AG04450 (cell line): ENCODE results near the gene TMEM186. TPM values are rescaled to one million over a fixed set of nuclear protein-coding genes. Genes with fewer than 3 reads are reported as not detected.

Experiments
- CTCF ChIA-PET: fragments of 300-600, 350-600 bp; formaldehyde crosslinking; extraction: SDS; loops from one replicate; lab custom pipeline; 2022; ENCODE audit warnings: antibody characterized with exemption, inconsistent platforms; lab: Charles Lee
- POLR2A ChIA-PET: fragments of 350-600 bp; formaldehyde crosslinking; extraction: SDS; loops from one replicate; lab custom pipeline; 2021; ENCODE audit warnings: antibody characterized with exemption, inconsistent platforms; lab: Yijun Ruan, JAX
- DNase-seq: peaks from one replicate; pipeline ENCODE4 v3.0.0-alpha.2; 2011; ENCODE audit warnings: low read depth, low spot score
- H3K27ac ChIP-seq: one replicate; pipeline ENCODE4 v1.5.1; 2012; ENCODE audit warnings: low read depth, low read length, control low read depth
- H3K27me3 ChIP-seq: one replicate; pipeline ENCODE4 v1.6.0; 2012; ENCODE audit warnings: low read length; ENCODE audit not compliant: control insufficient read depth, insufficient read depth
- H3K4me3 ChIP-seq: 2 replicates; pipeline ENCODE4 v1.5.1; 2011; ENCODE audit warnings: mild to moderate bottlenecking, low read depth, low read length, control low read depth
- H3K9me3 ChIP-seq: 2 replicates; pipeline ENCODE4 v1.5.1; 2012; ENCODE audit warnings: low read length; ENCODE audit not compliant: control insufficient read depth, insufficient read depth
- polyA plus RNA-seq: library from polyadenylated mRNA; depleted of rRNA; stranded (reverse); fragments of >200 nt; gene quantifications from 2 replicates; pipeline ENCODE4 v1.2.3, GENCODE V29; 2011
- TF ChIP-seq, protein P1 (sequence below): IDR thresholded peaks from 2 replicates; pipeline ENCODE4 v1.5.1; 2011; ENCODE audit warnings: low read depth, low read length, control low read depth, inconsistent platforms

The TMEM186 gene
- polyA plus RNA-seq, 1 experiment: 7.7 TPM

DNA sequence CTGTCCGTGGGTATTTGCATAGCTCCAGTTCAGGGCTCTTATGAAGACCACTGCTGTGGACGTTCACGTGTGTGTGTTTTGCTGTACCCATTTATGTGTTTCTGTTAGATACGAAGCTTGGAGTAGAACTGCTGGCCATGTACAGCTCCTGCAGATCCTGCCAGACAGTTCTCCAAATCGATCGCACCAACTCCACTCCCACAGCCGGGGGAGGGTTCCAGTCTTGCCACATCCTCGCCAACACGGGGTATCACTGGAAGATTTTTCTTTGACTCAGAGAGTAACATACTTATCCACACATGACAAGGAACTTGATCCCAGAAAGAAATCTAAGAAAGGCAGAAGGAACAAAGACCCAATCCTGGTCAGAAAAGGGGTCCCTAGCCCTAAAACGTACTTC lies 37.4 kb downstream of the TMEM186 start:
- ChIA-PET POLR2A (no interaction called here), CTCF (no interaction called here)
- TF ChIP-seq, protein P1, sequence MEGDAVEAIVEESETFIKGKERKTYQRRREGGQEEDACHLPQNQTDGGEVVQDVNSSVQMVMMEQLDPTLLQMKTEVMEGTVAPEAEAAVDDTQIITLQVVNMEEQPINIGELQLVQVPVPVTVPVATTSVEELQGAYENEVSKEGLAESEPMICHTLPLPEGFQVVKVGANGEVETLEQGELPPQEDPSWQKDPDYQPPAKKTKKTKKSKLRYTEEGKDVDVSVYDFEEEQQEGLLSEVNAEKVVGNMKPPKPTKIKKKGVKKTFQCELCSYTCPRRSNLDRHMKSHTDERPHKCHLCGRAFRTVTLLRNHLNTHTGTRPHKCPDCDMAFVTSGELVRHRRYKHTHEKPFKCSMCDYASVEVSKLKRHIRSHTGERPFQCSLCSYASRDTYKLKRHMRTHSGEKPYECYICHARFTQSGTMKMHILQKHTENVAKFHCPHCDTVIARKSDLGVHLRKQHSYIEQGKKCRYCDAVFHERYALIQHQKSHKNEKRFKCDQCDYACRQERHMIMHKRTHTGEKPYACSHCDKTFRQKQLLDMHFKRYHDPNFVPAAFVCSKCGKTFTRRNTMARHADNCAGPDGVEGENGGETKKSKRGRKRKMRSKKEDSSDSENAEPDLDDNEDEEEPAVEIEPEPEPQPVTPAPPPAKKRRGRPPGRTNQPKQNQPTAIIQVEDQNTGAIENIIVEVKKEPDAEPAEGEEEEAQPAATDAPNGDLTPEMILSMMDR: no peak
- H3K27me3 ChIP-seq: peaks cover 2% of the 10 kb centered on the region
- no peak overlapping the region for H3K4me3 ChIP-seq
- H3K9me3 ChIP-seq: no peaks in the 10 kb centered on the region
- no peak for DNase-seq
- H3K27ac ChIP-seq: no peak overlapping the region

DNA sequence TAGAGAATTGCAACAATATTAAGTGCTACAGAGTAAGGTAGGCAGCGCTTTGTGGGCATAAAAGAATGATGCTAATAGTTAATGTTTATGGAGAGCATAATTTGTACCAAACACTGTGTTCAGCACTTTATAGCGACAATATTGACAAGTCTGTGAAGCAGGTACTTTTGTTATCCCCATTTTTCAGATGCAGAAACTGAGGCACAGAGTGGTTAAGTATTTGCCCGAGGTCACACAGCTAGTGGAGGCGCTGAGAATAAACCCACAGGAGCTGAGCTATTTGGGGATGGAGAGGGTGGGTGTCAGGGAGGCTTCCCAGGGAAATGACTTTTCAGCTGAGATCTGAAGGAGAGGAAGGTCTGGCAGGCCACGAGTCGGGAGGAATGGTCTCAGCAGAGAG lies 39.4 kb downstream of the TMEM186 start:
- Histone ChIP-seq H3K4me3 (no peak overlapping the region), H3K9me3 (no peaks in the 10 kb centered on the region), H3K27me3 (peaks cover 2% of the 10 kb centered on the region), H3K27ac (no peak overlapping the region)
- DNase-seq: no peak
- TF ChIP-seq, protein P1: no peak
- ChIA-PET CTCF (no interaction called here), POLR2A (no interaction called here)

DNA sequence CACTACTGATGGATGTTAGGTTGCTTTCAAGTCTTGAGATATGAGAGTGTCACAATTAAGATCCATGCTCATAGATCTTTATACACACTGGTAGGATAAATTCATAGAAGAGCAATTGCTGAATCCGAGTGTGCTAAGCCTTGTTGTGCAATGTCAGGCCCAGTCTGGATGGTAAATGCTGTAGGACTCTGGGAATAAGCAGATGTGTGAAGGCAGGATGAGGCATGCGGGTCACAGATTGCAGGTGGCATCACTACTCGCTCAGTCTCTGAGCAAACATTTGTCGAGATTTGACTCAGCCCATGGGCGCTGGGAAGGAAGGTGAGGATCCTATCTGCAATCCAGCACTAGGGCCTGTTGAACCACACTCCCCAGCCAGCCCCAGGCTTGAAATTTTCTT lies 40.7 kb downstream of the TMEM186 start:
- H3K27me3 ChIP-seq: peaks cover 2% of the 10 kb centered on the region
- ChIA-PET CTCF (no interaction called here), POLR2A (no interaction called here)
- no peaks in the 10 kb centered on the region for H3K9me3 ChIP-seq
- no peak overlapping the region for H3K27ac ChIP-seq
- TF ChIP-seq, protein P1: no peak
- no peak for DNase-seq
- H3K4me3 ChIP-seq: no peak overlapping the region

DNA sequence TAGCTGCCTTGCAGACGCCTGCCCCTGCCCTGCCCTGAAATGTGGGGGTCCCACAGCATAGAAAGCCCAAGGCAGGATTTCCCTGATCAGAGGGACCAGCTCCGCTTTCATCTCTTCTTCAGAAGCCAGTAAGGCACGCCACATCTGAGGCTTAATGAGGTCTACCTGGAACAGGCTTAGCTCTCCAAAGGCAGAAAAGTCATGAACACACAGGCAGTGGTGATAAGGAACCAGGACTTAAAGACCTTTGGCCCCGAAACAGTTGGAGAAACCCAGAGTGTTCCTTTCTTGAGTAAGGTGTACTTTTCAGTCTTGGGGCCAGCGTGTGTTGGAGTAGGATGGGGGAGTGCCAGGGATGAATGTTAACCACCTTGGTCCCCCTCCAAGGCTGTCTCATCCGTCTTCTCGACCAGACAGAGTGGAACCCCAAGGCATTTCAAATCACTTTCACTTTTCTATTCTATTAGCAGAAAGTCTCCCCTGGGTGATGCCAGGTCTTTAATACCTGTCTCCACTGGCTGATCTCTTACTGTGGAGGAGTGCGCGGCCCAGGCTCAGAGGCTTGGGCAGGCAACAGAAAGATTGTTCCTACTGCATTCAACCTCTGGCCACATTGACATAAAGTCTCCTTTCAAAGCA lies 43.9 kb downstream of the TMEM186 start:
- peaks cover 2% of the 10 kb centered on the region for H3K27me3 ChIP-seq
- H3K9me3 ChIP-seq: no peaks in the 10 kb centered on the region
- ChIA-PET CTCF (interaction anchor here (0.6 kb wide), 1 partner anchor 803 kb away, joined by 5 read pairs; no protein-coding TSS in a partner anchor), POLR2A (no interaction called here)
- no peak for DNase-seq
- no peak overlapping the region for H3K27ac ChIP-seq
- no peak overlapping the region for H3K4me3 ChIP-seq
- TF ChIP-seq, protein P1: no peak

DNA sequence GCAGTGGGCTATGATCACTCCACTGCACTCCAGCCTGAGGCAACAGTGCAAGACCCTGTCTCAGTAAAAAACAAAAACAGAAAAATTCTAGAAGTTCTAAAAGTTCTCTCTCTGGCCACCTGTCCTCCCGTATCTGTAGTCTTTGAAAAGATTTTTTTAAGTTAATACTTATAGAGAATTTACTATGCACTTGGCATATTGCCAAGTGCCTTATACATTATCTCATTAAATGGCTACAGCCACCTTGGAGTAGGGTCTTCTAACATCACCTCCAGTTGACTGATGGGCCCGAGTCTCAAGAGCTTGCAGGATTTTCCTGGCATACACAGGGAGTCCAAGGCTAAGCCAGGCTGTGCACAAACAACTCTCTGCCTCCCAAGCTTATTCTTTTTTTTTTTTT lies 44.7 kb downstream of the TMEM186 start:
- TF ChIP-seq, protein P1: no peak
- Histone ChIP-seq H3K9me3 (no peaks in the 10 kb centered on the region), H3K27ac (no peak overlapping the region), H3K4me3 (no peak overlapping the region), H3K27me3 (no peaks in the 10 kb centered on the region)
- ChIA-PET CTCF (no interaction called here), POLR2A (interaction anchor here (0.6 kb wide), 1 partner anchor 128 kb away, joined by 3 read pairs; no protein-coding TSS in a partner anchor)
- no peak for DNase-seq
